Urothelium cell line (cell line): ENCODE measurements around the gene RGL2.
"Not testable (repeated sequence)": the region's sequence is repeated elsewhere in the genome, so short reads cannot be mapped to it uniquely, and the experiment has no call there.

Experiments
- DNase-seq: peaks from one replicate; pipeline ENCODE4 v3.0.0; 2011; ENCODE audit warnings: low spot score, mixed read lengths
- FAIRE-seq: peaks from 2 replicates; lab custom pipeline; 2011; peaks lifted over from hg19 to GRCh38; lab: Jason Lieb, UNC

Gene RGL2

GRCh38 chr6:33273924-33274902 is 24.5 kb downstream of the RGL2 start:
- DNase-seq, result no peak
- no peak for FAIRE-seq

GRCh38 chr6:33273129-33273923 is 25.4 kb downstream of the RGL2 start:
- no peak for FAIRE-seq

GRCh38 chr6:33272275-33273128 is 26.2 kb downstream of the RGL2 start:
- FAIRE-seq (no peak), DNase-seq (no peak)

More at GRCh38 chr6:33273129-33273923, 25.4 kb downstream of the RGL2 start:
- no peak for DNase-seq

- DNase-seq (peak; percentile 92), FAIRE-seq (no peak)
Observed at GRCh38 chr6:33271468-33272274, 27.1 kb downstream of the RGL2 start, which contains the start of the genes RPS18 and VPS52. TSS of gene RPS18 (plus strand) at chr6:33272075. CDS start at chr6:33272120, 45 bp downstream. TSS of gene VPS52 (minus strand) at chr6:33271876. CDS start at chr6:33271675, 201 bp downstream.

DNA sequence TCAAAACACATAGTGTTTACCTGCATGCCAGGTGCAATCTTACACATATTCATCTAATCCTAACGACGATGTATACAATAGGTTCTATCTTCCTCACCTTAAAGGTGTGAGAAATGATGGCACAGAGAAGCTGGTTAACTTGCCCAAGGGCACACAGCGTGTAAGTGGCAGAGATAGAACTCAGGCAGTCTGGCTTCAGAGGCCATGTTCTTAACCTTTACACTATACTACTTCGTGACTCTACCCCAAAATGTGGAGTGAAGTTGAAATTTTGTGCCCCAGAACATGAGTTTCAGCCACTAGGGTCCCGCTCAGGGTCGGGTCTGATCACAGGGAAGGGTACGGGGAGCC is 27.6 kb downstream of the RGL2 start:
- DNase-seq (peak; percentile 21), FAIRE-seq (no peak)

- DNase-seq, result no peak
- FAIRE-seq, result no peak
Observed at GRCh38 chr6:33264015-33264414, 34.7 kb downstream of the RGL2 start.

- DNase-seq, FAIRE-seq: not testable (repeated sequence)
Observed at GRCh38 chr6:33262490-33262889, 36.3 kb downstream of the RGL2 start.

DNA sequence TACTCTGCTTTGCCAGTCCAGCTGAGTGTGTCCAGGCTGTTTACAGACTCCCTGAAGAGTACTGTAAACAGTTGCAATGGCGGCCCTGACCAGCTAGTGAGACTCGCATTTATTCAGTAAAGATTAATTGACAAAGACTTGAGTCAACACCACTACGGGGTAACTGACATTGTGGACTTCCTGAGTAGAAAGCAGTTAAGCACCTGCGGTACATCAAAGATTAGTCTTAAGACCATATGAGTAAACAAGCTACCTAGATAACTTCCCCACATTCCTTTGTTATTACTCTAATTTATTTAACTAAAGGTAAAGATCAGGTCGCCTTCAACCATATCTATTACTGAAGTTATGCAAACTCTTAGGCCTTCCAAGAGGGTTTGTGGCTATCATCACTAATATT is 39.7 kb downstream of the RGL2 start:
- FAIRE-seq (no peak), DNase-seq (no peak)

GRCh38 chr6:33254591-33254990 is 44.2 kb downstream of the RGL2 start:
- DNase-seq (no peak), FAIRE-seq (no peak)

GRCh38 chr6:33252759-33253158 is 46.0 kb downstream of the RGL2 start:
- DNase-seq, result no peak
- FAIRE-seq, result no peak

DNA sequence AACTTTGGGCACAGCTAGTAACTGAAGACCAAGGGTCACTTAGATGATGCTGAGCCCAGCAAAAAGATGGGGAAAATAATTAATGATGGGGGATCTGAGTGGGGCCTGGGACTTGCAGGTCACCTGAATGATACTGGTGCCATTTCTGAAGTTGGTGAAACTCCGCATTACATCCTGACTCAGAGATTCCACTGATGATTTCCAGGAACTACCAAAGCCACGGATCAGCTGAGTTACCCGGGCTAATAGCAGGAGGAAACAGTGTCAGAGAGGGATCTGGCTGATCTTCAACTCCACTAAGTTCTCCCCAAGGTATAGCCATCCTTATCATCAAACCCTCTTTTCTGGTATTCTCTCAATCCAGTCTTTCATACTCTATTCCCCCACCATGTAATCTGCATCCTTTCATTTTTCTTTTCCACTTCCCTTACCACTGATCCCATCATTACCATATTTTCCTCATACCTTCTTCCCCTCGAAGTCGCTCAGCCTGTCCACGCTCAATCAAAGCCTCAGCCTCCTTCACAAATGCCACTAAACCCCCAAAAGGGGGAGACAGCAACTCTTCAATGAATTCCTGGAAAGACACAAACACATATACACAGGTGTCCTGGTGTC is 47.2 kb downstream of the RGL2 start:
- no peak for FAIRE-seq
- DNase-seq, result no peak

GRCh38 chr6:33250731-33251130 is 48.0 kb downstream of the RGL2 start:
- no peak for FAIRE-seq
- DNase-seq, result no peak

GRCh38 chr6:33249732-33250630 is 48.8 kb downstream of the RGL2 start:
- no peak for DNase-seq
- no peak for FAIRE-seq

GRCh38 chr6:33248932-33249731 is 49.6 kb downstream of the RGL2 start:
- peak; percentile 30 for FAIRE-seq
- peak; percentile 93 for DNase-seq

DNA sequence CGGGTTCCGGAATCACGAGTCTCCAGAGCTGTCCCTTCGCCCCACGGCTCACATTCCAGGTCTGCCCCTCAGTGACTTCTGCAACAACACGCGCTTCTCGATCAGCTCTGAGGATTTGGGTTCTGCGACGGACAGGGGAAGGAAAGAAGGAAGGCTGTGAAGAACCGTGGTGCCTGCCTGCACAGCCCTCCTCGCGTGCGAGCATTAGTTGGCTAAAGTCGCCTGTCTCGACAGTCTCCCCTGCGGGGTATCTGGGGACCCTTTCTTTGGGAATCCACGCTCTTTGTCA is 50.2 kb downstream of the RGL2 start:
- DNase-seq (no peak), FAIRE-seq (no peak)

DNA sequence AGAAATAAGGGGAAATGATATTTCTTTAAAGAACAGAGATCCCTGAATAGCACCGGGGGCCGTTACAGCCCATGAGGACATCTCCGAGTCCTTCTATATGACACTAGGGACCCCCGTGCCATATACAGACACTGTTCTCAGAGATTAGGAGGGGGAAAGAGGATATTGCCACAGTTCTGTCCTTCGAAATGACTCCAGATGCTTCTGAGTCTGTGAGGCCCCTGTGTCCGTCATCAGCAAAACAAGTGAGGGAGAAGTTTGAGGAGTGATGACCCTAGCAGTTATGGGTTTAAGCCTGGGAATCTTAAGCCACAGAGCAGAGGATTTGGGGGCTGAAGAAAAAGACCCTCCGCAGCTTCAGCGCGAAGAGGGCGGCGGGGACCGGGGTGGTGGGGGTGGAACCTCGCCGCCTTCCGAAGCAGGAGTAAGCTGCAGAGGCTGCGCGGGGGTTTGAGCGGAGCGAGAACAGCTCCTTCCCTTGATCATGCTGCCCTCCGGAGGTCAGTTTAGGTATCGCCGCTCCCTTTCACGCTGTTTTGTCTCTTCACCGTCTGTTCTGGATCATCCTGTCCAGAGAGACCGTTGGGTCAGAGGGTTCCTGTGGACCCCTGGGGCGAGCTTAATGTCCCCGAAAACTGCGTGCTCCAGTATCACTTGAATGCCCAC is 50.6 kb downstream of the RGL2 start:
- DNase-seq (peak; percentile 75), FAIRE-seq (peak; percentile 72)

DNA sequence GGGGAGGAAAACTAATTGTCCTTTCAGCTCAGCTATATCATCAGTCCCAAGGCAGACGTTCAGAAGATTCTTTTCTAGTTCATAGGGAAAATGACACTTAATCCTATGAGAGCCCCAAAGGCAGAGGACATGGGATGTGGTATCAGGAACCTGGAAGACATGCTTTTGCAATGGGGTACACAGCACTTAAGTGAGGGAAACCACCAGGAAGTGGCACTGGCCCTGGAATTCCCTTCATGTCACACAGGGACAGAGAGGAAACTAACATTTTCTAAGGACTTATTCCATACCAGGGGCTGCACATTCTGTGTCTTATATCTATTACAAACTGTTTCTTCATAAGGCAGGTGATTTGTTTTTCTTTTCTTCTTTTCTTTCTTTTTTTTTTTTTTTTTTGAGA is 55.3 kb downstream of the RGL2 start:
- FAIRE-seq, result no peak

More for the DNA sequence above, 55.3 kb downstream of the RGL2 start:
- no peak for DNase-seq
